ENCODE data around the gene CTNNBIP1.

CTNNBIP1 gene

DNA sequence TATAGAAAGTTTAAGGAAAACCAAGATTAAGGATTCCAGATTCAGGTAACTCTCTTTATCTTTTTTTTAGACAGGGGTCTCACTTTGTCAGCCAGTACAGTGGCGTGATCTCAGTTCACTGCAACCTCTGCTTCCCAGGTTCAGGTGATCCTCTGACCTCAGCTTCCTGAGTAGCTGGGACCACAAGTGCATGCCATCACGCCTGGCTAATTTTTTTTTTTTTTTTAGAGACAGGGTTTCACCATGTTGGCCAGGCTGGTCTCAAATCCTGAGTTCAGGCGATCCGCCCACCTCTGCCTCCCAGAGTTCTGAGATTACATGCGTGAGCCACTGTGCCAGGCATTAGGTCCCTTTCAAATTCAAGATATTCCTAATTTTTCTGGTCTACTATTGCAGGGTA, 17.2 kb upstream of the CTNNBIP1 start:
- peaks cover 9 to 22% of the 10 kb centered on the region in 2 experiments; a peak in 2 of 3 replicates for H3K36me3 ChIP-seq (ENCODE audit: control insufficient read depth in 2 of 2, insufficient read depth in 1 of 2, low read length in 2 of 2)
- POLR2A ChIA-PET, result interaction anchor here (0.6 to 0.7 kb wide), 3 partner anchors 11 to 286 kb away, joined by 3 to 4 read pairs (median 3); no protein-coding TSS in a partner anchor
- TF ChIP-seq FEZF1 (tag by site-specific recombination; IDR thresholded peaks at IDR 0.05), result no peak
- TF ChIP-seq ZIC2 (tag by site-specific recombination; IDR thresholded peaks at IDR 0.05), result no peak
- no peak for TF ChIP-seq BCL11B (tag by site-specific recombination; IDR thresholded peaks at IDR 0.05; ENCODE audit: low read depth)
- no peak for TF ChIP-seq ZNF280D (tag by site-specific recombination; IDR thresholded peaks at IDR 0.05)
- no peak for TF ChIP-seq ZNF561 (tag by site-specific recombination; IDR thresholded peaks at IDR 0.05; ENCODE audit: borderline replicate concordance)
- TF ChIP-seq OSR2 (tag by site-specific recombination; IDR thresholded peaks at IDR 0.05), result peak; percentile 74
- no peak for TF ChIP-seq KLF10 (tag by site-specific recombination; IDR thresholded peaks at IDR 0.05)
- TF ChIP-seq ZNF394 (tag by site-specific recombination; IDR thresholded peaks at IDR 0.05; ENCODE audit: borderline replicate concordance), result peak; percentile 87
- TF ChIP-seq ZNF23 (tag by site-specific recombination; IDR thresholded peaks at IDR 0.05; ENCODE audit: borderline replicate concordance), result no peak
- TF ChIP-seq, protein P1, sequence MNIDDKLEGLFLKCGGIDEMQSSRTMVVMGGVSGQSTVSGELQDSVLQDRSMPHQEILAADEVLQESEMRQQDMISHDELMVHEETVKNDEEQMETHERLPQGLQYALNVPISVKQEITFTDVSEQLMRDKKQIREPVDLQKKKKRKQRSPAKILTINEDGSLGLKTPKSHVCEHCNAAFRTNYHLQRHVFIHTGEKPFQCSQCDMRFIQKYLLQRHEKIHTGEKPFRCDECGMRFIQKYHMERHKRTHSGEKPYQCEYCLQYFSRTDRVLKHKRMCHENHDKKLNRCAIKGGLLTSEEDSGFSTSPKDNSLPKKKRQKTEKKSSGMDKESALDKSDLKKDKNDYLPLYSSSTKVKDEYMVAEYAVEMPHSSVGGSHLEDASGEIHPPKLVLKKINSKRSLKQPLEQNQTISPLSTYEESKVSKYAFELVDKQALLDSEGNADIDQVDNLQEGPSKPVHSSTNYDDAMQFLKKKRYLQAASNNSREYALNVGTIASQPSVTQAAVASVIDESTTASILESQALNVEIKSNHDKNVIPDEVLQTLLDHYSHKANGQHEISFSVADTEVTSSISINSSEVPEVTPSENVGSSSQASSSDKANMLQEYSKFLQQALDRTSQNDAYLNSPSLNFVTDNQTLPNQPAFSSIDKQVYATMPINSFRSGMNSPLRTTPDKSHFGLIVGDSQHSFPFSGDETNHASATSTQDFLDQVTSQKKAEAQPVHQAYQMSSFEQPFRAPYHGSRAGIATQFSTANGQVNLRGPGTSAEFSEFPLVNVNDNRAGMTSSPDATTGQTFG (tag by site-specific recombination; IDR thresholded peaks at IDR 0.05; ENCODE audit: borderline replicate concordance), result no peak
- no peak for TF ChIP-seq MYNN (tag by site-specific recombination; IDR thresholded peaks at IDR 0.05; ENCODE audit: borderline replicate concordance)
- CTCF ChIA-PET, result interaction anchor here (0.6 kb wide), 2 partner anchors 74 to 474 kb away, joined by 3 to 4 read pairs; no protein-coding TSS in a partner anchor
- no peak overlapping the region for H3K27ac ChIP-seq (ENCODE audit: extremely low read depth, low read depth, low read length)
- peaks cover 1% of the 10 kb centered on the region; the same call in 1 of the 2 replicates for H3K4me1 ChIP-seq (ENCODE audit: control insufficient read depth, insufficient read depth, low read length)
- no peaks in the 10 kb centered on the region for H3K9me3 ChIP-seq (ENCODE audit: control insufficient read depth, insufficient read depth, low read depth, low read length)
- no peak overlapping the region for H3K4me3 ChIP-seq (ENCODE audit: low read depth, low read length)

DNA sequence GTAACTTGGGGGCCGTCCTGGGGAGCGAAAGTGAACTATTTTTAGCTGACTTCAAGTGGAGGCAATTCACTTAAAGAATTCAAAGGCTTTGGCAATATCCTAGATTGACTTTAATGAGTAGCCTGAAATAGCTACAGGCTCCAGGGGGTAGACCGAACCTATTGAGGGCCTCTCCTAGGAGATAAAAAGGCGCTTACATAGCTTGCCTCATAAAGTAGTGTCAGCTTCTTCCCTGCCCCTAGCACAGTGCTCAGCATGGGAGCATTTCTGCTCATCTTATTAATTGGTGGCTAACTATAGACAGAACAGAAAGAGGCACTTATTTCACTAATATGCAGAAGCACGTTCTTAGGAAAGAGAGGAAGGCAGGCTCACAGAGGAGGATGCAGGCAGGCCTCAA, 12.3 kb upstream of the CTNNBIP1 start:
- ChIA-PET POLR2A (interaction anchor here (1.5 kb wide), 2 partner anchors 12 to 21 kb away, joined by 3 to 7 read pairs; partner anchors contain the start of genes LZIC and NMNAT1), CTCF (interaction anchor here (0.6 to 2.1 kb wide), 3 partner anchors 19 to 482 kb away, joined by 3 to 6 read pairs (median 5); no protein-coding TSS in a partner anchor)
- no peaks in the 10 kb centered on the region for H3K36me3 ChIP-seq (ENCODE audit: control insufficient read depth in 2 of 2, insufficient read depth in 1 of 2, low read length in 2 of 2)
- no peaks in the 10 kb centered on the region for H3K9me3 ChIP-seq (ENCODE audit: control insufficient read depth, insufficient read depth, low read depth, low read length)
- peaks cover 4% of the 10 kb centered on the region; the same call in 1 of the 2 replicates for H3K4me1 ChIP-seq (ENCODE audit: control insufficient read depth, insufficient read depth, low read length)
- no peak overlapping the region for H3K27ac ChIP-seq (ENCODE audit: extremely low read depth, low read depth, low read length)
- no peak overlapping the region for H3K4me3 ChIP-seq (ENCODE audit: low read depth, low read length)
- TF ChIP-seq ZNF768 (tag by site-specific recombination; IDR thresholded peaks at IDR 0.05), result no peak
- TF ChIP-seq, protein P2, sequence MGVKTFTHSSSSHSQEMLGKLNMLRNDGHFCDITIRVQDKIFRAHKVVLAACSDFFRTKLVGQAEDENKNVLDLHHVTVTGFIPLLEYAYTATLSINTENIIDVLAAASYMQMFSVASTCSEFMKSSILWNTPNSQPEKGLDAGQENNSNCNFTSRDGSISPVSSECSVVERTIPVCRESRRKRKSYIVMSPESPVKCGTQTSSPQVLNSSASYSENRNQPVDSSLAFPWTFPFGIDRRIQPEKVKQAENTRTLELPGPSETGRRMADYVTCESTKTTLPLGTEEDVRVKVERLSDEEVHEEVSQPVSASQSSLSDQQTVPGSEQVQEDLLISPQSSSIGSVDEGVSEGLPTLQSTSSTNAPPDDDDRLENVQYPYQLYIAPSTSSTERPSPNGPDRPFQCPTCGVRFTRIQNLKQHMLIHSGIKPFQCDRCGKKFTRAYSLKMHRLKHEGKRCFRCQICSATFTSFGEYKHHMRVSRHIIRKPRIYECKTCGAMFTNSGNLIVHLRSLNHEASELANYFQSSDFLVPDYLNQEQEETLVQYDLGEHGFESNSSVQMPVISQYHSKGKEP (tag by site-specific recombination; IDR thresholded peaks at IDR 0.05), result peak; percentile 64
- 0 out of 2 replicates have a peak, but pooled peaks have one; percentile 49 for TF ChIP-seq BCL11B (tag by site-specific recombination; IDR thresholded peaks at IDR 0.05; ENCODE audit: low read depth)
- TF ChIP-seq, protein P3, sequence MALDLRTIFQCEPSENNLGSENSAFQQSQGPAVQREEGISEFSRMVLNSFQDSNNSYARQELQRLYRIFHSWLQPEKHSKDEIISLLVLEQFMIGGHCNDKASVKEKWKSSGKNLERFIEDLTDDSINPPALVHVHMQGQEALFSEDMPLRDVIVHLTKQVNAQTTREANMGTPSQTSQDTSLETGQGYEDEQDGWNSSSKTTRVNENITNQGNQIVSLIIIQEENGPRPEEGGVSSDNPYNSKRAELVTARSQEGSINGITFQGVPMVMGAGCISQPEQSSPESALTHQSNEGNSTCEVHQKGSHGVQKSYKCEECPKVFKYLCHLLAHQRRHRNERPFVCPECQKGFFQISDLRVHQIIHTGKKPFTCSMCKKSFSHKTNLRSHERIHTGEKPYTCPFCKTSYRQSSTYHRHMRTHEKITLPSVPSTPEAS (tag by site-specific recombination; IDR thresholded peaks at IDR 0.05), result no peak
- peak; percentile 55 for TF ChIP-seq ZNF423 (tag by site-specific recombination; IDR thresholded peaks at IDR 0.05)
- TF ChIP-seq ZBTB20 (tag by site-specific recombination; IDR thresholded peaks at IDR 0.05), result peak; percentile 58; the same call in 1 of the 2 replicates
- 0 out of 2 replicates have a peak, but pooled peaks have one; percentile 30 for TF ChIP-seq TRIM28 (IDR thresholded peaks at IDR 0.05; ENCODE audit: borderline replicate concordance, low read length)
- TF ChIP-seq ZNF350 (tag by site-specific recombination; IDR thresholded peaks at IDR 0.05), result no peak
- TF ChIP-seq ZNF37A (tag by site-specific recombination; IDR thresholded peaks at IDR 0.05), result no peak
- TF ChIP-seq ZNF692 (tag by site-specific recombination; IDR thresholded peaks at IDR 0.05), result 0 out of 2 replicates have a peak, but pooled peaks have one; percentile 16
- no peak for TF ChIP-seq YY2 (tag by site-specific recombination; IDR thresholded peaks at IDR 0.05)
- TF ChIP-seq, protein P4, sequence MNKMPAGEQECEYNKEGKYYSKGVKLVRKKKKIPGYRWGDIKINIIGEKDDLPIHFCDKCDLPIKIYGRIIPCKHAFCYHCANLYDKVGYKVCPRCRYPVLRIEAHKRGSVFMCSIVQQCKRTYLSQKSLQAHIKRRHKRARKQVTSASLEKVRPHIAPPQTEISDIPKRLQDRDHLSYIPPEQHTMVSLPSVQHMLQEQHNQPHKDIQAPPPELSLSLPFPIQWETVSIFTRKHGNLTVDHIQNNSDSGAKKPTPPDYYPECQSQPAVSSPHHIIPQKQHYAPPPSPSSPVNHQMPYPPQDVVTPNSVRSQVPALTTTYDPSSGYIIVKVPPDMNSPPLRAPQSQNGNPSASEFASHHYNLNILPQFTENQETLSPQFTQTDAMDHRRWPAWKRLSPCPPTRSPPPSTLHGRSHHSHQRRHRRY (tag by site-specific recombination; IDR thresholded peaks at IDR 0.05), result no peak
- no peak for TF ChIP-seq GLIS2 (tag by site-specific recombination; IDR thresholded peaks at IDR 0.05)
- TF ChIP-seq ZNF473 (tag by site-specific recombination; IDR thresholded peaks at IDR 0.05), result no peak

Measured in HEK293 (cell line).